Psoas muscle (tissue), 8 donors: Measurements from ENCODE around the gene TSGA10. TPM values are rescaled to one million over a fixed set of nuclear protein-coding genes. Genes with fewer than 3 reads are reported as not detected.

ENCODE experiments used
- ATAC-seq, 4 donors: fragments of 200-7000 bp; cut with Tn5 transposase; one replicate each; pipeline ENCODE4 v1.9.1; 2020; ENCODE audit warnings: moderate library complexity in 3 of 4, mild to moderate bottlenecking in 2 of 4
- DNase-seq, 2 donors: peaks; one replicate each; pipeline ENCODE4 v3.0.0-alpha.2; 2020
- H3K27ac ChIP-seq: fragments of 200-600 bp; one replicate; pipeline ENCODE4 v1.8.0; 2022
- H3K27me3 ChIP-seq, 3 donors: fragments of 200-600 bp in 1 of 3; one replicate each; pipeline versions ENCODE4 v1.6.1 to v1.8.0; 2013 to 2022; ENCODE audit warnings: low read length in 2 of 3, mild to moderate bottlenecking in 2 of 3, moderate library complexity in 1 of 3; ENCODE audit not compliant: insufficient read depth in 3 of 3
- H3K36me3 ChIP-seq, 2 donors: fragments of 200-600 bp in 1 of 2; one replicate each; pipeline versions ENCODE4 v1.6.1 to v1.8.0; 2013 to 2022; ENCODE audit warnings: low read depth in 1 of 2, mild to moderate bottlenecking in 1 of 2, moderate library complexity in 1 of 2; ENCODE audit not compliant: insufficient read depth in 1 of 2
- H3K4me1 ChIP-seq: fragments of 200-600 bp; one replicate; pipeline ENCODE4 v1.8.0; 2022
- H3K4me3 ChIP-seq: fragments of 200-600 bp; one replicate; pipeline ENCODE4 v1.8.0; 2022; ENCODE audit warnings: mild to moderate bottlenecking
- H3K9me3 ChIP-seq: fragments of 200-600 bp; one replicate; pipeline ENCODE4 v1.8.0; 2022
- CTCF ChIP-seq: fragments of 200-600 bp; IDR thresholded peaks from one replicate; pipeline ENCODE4 v1.8.0; 2022; ENCODE audit warnings: antibody characterized with exemption
- WGBS, 3 donors: extraction: QIAGEN DNeasy Blood & Tissue Kit; methylation state at CpG; one replicate each; pipeline versions ENCODE4 v1.1.6 to v1.1.7; 2013; 5-methylcytosine and 5-hydroxymethylcytosine counted together
- intact Hi-C, 2 donors: fragments of 100-400 bp; cut with DNase I; formaldehyde crosslinking; loops; one replicate each; pipeline versions ENCODE4 v1.11.0 to v1.14.2; 2022
- polyA plus RNA-seq, 3 donors: library from polyadenylated mRNA; stranded (reverse); fragments of 200-250 nt; gene quantifications; one replicate each; pipeline ENCODE4 v1.2.3, GENCODE V29; 2013
- total RNA-seq, 4 donors: library from RNA; stranded (reverse); fragmentation: NEBNext Ultra II Directional in 2 of 4; extraction: Animal tissue kit (Norgen Biotek cat#: 25700) in 2 of 4; gene quantifications; one replicate each; pipeline versions ENCODE4 v1.2.1 to v1.2.4, GENCODE V29; 2021 to 2023
- donor health status: healthy with polysubstance abuse.
- donor health status: DM: no; HTN: no; CAD: no; lungs with moderate emphysema.
- donor health status: Bipolar disorder and iron deficiency.
- donor health status: healthy.
- donor health status: DM: yes; HTN: yes; CAD: no.
- donor health status: DM: no; HTN: no; CAD: no.
- donor health status: DM: no; HTN: no; CAD: no.
- donor health status: DM: yes; HTN: yes; CAD: no.

TSGA10 gene
- total and polyA plus RNA-seq, 7 donors, result 0.08 to 3.7 (median 1.8) TPM

GRCh38 chr2:99166218-99166617 is 11.5 kb upstream of the TSGA10 start:
- peaks cover 3 to 89% of the 10 kb centered on the region in 2 donors for H3K36me3 ChIP-seq
- no peaks in the 10 kb centered on the region for H3K27me3 ChIP-seq
- no peaks in the 10 kb centered on the region for H3K9me3 ChIP-seq
- no peak overlapping the region for H3K4me3 ChIP-seq
- DNase-seq (no peak), ATAC-seq (no peak)
- 68 to 91% (median 74%) methylated on average over 5 of the region's 5 CpGs for WGBS, 3 donors
- no peaks in the 10 kb centered on the region for H3K4me1 ChIP-seq
- intact Hi-C loops, result loop anchor here in 1 of 2 donors (10.0 kb wide), 1 partner anchor 159 kb away; no protein-coding TSS in a partner anchor
- H3K27ac ChIP-seq, result no peak overlapping the region
- no peak for TF ChIP-seq CTCF

- ATAC-seq (no peak), DNase-seq (no peak)
- peaks cover 6 to 67% of the 10 kb centered on the region in 2 donors for H3K36me3 ChIP-seq
- no peak overlapping the region for H3K27ac ChIP-seq
- no peak overlapping the region for H3K4me3 ChIP-seq
- H3K27me3 ChIP-seq, result no peaks in the 10 kb centered on the region
- no peaks in the 10 kb centered on the region for H3K9me3 ChIP-seq
- intact Hi-C loops, result loop anchor here in 1 of 2 donors (10.0 kb wide), 1 partner anchor 545 kb away; no protein-coding TSS in a partner anchor
- no peaks in the 10 kb centered on the region for H3K4me1 ChIP-seq
- TF ChIP-seq CTCF, result no peak
- 87 to 92% (median 92%) methylated on average over 4 of the region's 4 CpGs for WGBS, 3 donors
Measured at GRCh38 chr2:99159594-99159993, 4.9 kb upstream of the TSGA10 start.

- no peak for DNase-seq
- H3K9me3 ChIP-seq, result no peaks in the 10 kb centered on the region
- TF ChIP-seq CTCF, result no peak
- peaks cover 6 to 58% of the 10 kb centered on the region in 2 donors for H3K36me3 ChIP-seq
- no peaks in the 10 kb centered on the region for H3K27me3 ChIP-seq
- H3K27ac ChIP-seq, result no peak overlapping the region
- WGBS, 3 donors, result 89 to 93% (median 92%) methylated on average over 5 of the region's 5 CpGs
- H3K4me3 ChIP-seq, result no peak overlapping the region
- no peak for ATAC-seq
- intact Hi-C loops, result loop anchor here in 1 of 2 donors (10.0 kb wide), 1 partner anchor 544 kb away; no protein-coding TSS in a partner anchor
- peaks cover 3% of the 10 kb centered on the region for H3K4me1 ChIP-seq
Measured at GRCh38 chr2:99158599-99158998, 3.9 kb upstream of the TSGA10 start.

GRCh38 chr2:99156891-99157290 is 2.1 kb upstream of the TSGA10 start:
- TF ChIP-seq CTCF, result no peak
- Histone ChIP-seq H3K36me3 (peaks cover 6 to 57% of the 10 kb centered on the region in 2 donors), H3K27ac (no peak overlapping the region), H3K27me3 (no peaks in the 10 kb centered on the region), H3K4me1 (peaks cover 15% of the 10 kb centered on the region), H3K4me3 (no peak overlapping the region), H3K9me3 (no peaks in the 10 kb centered on the region)
- WGBS, 3 donors, result 70 to 90% (median 78%) methylated on average over 1 of the region's 1 CpG
- no peak for ATAC-seq
- intact Hi-C loops, result loop anchor here in 1 of 2 donors (10.0 kb wide), 1 partner anchor 542 kb away; no protein-coding TSS in a partner anchor
- no peak for DNase-seq
